ENCODE results near the gene RBM19. TPM values are rescaled to one million over a fixed set of nuclear protein-coding genes. Genes with fewer than 3 reads are reported as not detected.

Gene RBM19
- total RNA-seq, 2 donors from 2014 or later = 39.9 to 54.3 TPM

- Histone ChIP-seq H3K9me3 (no peaks in the 10 kb centered on the region), H3K27ac (no peak overlapping the region), H3K4me3 (no peak overlapping the region), H3K4me1 (ENCODE audit: control insufficient read depth in 1 of 2, low read depth in 2 of 2) (no peaks in the 10 kb centered on the region), H3K27me3 (replicated peaks; ENCODE audit: insufficient read depth) (no peaks in the 10 kb centered on the region), H3K36me3 (no peaks in the 10 kb centered on the region)
- ATAC-seq (ENCODE audit: insufficient number of reproducible peaks, low FRiP score, low read depth) = no peak
- no peak for DNase-seq (ENCODE audit: low spot score)
- TF ChIP-seq, protein P1, sequence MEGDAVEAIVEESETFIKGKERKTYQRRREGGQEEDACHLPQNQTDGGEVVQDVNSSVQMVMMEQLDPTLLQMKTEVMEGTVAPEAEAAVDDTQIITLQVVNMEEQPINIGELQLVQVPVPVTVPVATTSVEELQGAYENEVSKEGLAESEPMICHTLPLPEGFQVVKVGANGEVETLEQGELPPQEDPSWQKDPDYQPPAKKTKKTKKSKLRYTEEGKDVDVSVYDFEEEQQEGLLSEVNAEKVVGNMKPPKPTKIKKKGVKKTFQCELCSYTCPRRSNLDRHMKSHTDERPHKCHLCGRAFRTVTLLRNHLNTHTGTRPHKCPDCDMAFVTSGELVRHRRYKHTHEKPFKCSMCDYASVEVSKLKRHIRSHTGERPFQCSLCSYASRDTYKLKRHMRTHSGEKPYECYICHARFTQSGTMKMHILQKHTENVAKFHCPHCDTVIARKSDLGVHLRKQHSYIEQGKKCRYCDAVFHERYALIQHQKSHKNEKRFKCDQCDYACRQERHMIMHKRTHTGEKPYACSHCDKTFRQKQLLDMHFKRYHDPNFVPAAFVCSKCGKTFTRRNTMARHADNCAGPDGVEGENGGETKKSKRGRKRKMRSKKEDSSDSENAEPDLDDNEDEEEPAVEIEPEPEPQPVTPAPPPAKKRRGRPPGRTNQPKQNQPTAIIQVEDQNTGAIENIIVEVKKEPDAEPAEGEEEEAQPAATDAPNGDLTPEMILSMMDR (IDR thresholded peaks at IDR 0.05) = no peak
These were observed 45.6 kb upstream of the RBM19 start for GRCh38 chr12:114011711-114012110.

GRCh38 chr12:114006482-114007425, 40.6 kb upstream of the RBM19 start:
- no peak overlapping the region for H3K4me3 ChIP-seq
- no peak overlapping the region for H3K27ac ChIP-seq
- ATAC-seq (ENCODE audit: insufficient number of reproducible peaks, low FRiP score, low read depth) (no peak), DNase-seq (ENCODE audit: low spot score) (no peak)
- TF ChIP-seq, protein P1 (IDR thresholded peaks at IDR 0.05) = no peak
- no peaks in the 10 kb centered on the region for H3K27me3 ChIP-seq (replicated peaks; ENCODE audit: insufficient read depth)
- H3K36me3 ChIP-seq = no peaks in the 10 kb centered on the region
- no peaks in the 10 kb centered on the region for H3K9me3 ChIP-seq
- H3K4me1 ChIP-seq (ENCODE audit: control insufficient read depth in 1 of 2, low read depth in 2 of 2) = no peaks in the 10 kb centered on the region

DNA sequence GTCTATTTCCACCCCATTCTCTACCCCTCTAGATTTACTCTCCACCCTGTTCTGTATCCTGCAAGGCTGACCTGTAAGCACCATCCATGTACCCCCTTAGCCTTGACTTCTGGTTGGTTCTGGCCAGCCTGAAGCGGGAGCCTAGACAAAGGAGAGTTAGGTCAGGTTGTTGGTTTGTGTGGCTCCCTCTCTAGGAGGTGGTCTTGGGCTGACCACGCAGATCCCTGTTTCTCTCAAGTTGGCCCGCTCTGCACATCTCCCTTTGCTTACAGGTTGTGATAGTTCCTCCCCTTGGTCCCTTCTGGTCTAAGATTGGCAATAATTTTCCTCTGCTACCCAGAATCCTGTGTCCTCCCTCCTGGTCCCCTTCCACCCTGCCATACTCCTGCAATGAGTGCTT, 38.3 kb upstream of the RBM19 start:
- DNase-seq (ENCODE audit: low spot score) (no peak), ATAC-seq (ENCODE audit: insufficient number of reproducible peaks, low FRiP score, low read depth) (no peak)
- Histone ChIP-seq H3K9me3 (no peaks in the 10 kb centered on the region), H3K27ac (no peak overlapping the region), H3K36me3 (no peaks in the 10 kb centered on the region), H3K4me3 (no peak overlapping the region), H3K27me3 (replicated peaks; ENCODE audit: insufficient read depth) (no peaks in the 10 kb centered on the region), H3K4me1 (ENCODE audit: control insufficient read depth in 1 of 2, low read depth in 2 of 2) (no peaks in the 10 kb centered on the region)
- TF ChIP-seq, protein P1 (IDR thresholded peaks at IDR 0.05) = no peak

DNA sequence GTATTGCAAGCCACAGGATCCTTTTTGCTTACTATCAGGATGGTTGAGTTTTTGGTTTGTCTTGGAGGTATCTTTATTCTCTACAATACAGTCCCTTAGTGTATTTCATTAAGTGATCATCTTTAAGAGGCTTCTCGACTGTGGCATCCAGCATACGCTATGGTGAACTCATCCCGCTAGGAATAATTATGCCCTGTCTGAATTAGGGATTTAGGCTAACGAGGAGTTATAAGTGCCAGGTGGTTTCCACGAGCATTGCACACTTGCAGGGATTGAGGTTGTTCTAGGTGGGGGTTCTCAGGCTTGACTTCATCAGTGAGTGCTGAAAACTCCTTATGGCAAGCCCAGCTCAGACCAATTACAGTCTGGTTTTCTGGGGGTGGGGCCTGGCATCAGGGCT, 37.2 kb upstream of the RBM19 start:
- Histone ChIP-seq H3K4me1 (ENCODE audit: control insufficient read depth in 1 of 2, low read depth in 2 of 2) (no peaks in the 10 kb centered on the region), H3K4me3 (no peak overlapping the region), H3K27ac (no peak overlapping the region), H3K36me3 (no peaks in the 10 kb centered on the region), H3K27me3 (replicated peaks; ENCODE audit: insufficient read depth) (no peaks in the 10 kb centered on the region), H3K9me3 (no peaks in the 10 kb centered on the region)
- ATAC-seq (ENCODE audit: insufficient number of reproducible peaks, low FRiP score, low read depth) (no peak), DNase-seq (ENCODE audit: low spot score) (no peak)
- TF ChIP-seq, protein P1 (IDR thresholded peaks at IDR 0.05) = no peak

DNA sequence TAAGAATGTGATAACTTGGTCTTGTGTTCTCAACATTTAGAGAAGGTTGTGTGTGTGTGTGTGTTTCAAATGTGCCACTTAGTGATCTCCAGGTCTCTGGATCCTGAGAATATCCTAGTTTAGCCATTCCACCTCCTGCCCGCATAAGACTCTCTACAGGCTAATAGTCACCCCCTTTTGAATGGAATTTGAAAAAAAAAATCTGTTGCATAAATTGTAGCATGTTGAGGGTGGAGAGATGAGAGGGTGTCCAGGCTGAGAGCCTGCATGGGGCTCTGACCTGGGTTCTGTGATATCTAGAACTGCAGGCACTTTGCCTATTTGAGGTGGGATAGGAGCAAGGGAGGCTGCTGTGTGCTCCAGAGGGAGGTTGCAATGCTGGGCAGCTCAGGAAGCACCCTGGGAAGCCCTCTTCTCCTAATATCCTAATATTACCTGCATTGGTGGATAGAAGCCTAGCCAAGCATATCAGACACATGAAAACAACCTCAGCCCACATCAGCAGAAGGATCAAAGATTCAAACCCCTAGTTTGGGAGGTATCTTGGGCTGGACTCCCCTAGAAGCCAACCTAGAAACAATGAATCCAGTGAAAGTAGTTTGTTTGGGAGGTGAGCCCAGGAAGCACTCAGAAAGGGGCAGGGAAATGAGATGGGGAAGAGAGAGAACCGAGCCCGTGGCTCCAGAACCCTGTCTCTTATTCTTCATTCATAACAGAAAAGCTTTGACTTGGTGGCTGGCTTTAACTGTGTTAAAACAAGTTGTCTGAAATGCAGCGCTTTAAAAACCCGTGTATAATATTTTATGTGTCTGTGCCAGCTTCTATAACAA, 35.6 kb upstream of the RBM19 start:
- H3K4me1 ChIP-seq (ENCODE audit: control insufficient read depth in 1 of 2, low read depth in 2 of 2) = no peaks in the 10 kb centered on the region
- H3K9me3 ChIP-seq = no peaks in the 10 kb centered on the region
- ATAC-seq (ENCODE audit: insufficient number of reproducible peaks, low FRiP score, low read depth) = no peak
- H3K27ac ChIP-seq = no peak overlapping the region
- no peak overlapping the region for H3K4me3 ChIP-seq
- DNase-seq (ENCODE audit: low spot score) = no peak
- H3K27me3 ChIP-seq (replicated peaks; ENCODE audit: insufficient read depth) = no peaks in the 10 kb centered on the region
- TF ChIP-seq, protein P1 (IDR thresholded peaks at IDR 0.05) = no peak
- H3K36me3 ChIP-seq = no peaks in the 10 kb centered on the region
